ENCODE measurements around the gene MRPL22.

DNA sequence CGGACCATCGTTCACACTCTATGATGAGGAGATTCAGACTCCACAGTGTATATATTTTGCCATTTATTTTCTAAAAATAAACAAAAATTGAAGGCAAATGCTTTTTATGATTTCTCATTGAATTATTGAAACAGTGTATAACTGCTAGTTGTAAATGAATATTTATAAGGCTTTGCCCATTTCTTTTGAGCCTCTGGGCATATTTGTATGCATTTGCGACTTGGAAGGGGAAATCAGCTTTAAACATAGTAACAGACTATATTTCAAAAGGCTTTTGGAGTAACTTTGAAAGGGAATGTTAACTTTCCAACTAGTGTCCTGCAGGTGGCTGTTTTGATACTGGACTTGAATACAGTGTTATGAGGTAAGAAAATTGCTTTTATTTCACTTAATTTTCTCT, 26.0 kb downstream of the MRPL22 start:
- no peak for TF ChIP-seq CTCF (IDR thresholded peaks at IDR 0.05)
- TF ChIP-seq POLR2AphosphoS5 (IDR thresholded peaks at IDR 0.05), result no peak
- no peak for TF ChIP-seq EP300 (IDR thresholded peaks at IDR 0.05)
- no peak for TF ChIP-seq POLR2A (IDR thresholded peaks at IDR 0.05)
